ENCODE measurements around the gene BTN2A1.
A peak's percentile ranks its signal among the peaks of the same experiment; 100 is the strongest.

The BTN2A1 gene

GRCh38 chr6:26473758-26474438 lies 16.1 kb downstream of the BTN2A1 start:
- TF ChIP-seq, protein P1, sequence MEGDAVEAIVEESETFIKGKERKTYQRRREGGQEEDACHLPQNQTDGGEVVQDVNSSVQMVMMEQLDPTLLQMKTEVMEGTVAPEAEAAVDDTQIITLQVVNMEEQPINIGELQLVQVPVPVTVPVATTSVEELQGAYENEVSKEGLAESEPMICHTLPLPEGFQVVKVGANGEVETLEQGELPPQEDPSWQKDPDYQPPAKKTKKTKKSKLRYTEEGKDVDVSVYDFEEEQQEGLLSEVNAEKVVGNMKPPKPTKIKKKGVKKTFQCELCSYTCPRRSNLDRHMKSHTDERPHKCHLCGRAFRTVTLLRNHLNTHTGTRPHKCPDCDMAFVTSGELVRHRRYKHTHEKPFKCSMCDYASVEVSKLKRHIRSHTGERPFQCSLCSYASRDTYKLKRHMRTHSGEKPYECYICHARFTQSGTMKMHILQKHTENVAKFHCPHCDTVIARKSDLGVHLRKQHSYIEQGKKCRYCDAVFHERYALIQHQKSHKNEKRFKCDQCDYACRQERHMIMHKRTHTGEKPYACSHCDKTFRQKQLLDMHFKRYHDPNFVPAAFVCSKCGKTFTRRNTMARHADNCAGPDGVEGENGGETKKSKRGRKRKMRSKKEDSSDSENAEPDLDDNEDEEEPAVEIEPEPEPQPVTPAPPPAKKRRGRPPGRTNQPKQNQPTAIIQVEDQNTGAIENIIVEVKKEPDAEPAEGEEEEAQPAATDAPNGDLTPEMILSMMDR (IDR thresholded peaks at IDR 0.05; ENCODE audit: low read depth, low read length): no peak
- peak overlapping the region; percentile 49 for H3K4me3 ChIP-seq (ENCODE audit: low read depth, low read length)
- peak; percentile 99 for DNase-seq (ENCODE audit: low read depth, low spot score)
- in situ Hi-C loops (cut with HindIII; ENCODE audit: low sequenced_read_pairs): no loop called here

- in situ Hi-C loops (cut with HindIII; ENCODE audit: low sequenced_read_pairs): no loop called here
- DNase-seq (ENCODE audit: low read depth, low spot score): no peak
- H3K4me3 ChIP-seq (ENCODE audit: low read depth, low read length): peak overlapping the region; percentile 49
- TF ChIP-seq, protein P1 (IDR thresholded peaks at IDR 0.05; ENCODE audit: low read depth, low read length): no peak
Measured at GRCh38 chr6:26474439-26474881, 16.7 kb downstream of the BTN2A1 start.

- TF ChIP-seq, protein P1 (IDR thresholded peaks at IDR 0.05; ENCODE audit: low read depth, low read length): no peak
- no peak for DNase-seq (ENCODE audit: low read depth, low spot score)
- H3K4me3 ChIP-seq (ENCODE audit: low read depth, low read length): no peak overlapping the region
- in situ Hi-C loops (cut with HindIII; ENCODE audit: low sequenced_read_pairs): no loop called here
Measured at GRCh38 chr6:26475823-26476729, 18.3 kb downstream of the BTN2A1 start.

GRCh38 chr6:26476896-26477295 lies 19.1 kb downstream of the BTN2A1 start:
- no peak overlapping the region for H3K4me3 ChIP-seq (ENCODE audit: low read depth, low read length)
- in situ Hi-C loops (cut with HindIII; ENCODE audit: low sequenced_read_pairs): no loop called here
- TF ChIP-seq, protein P1 (IDR thresholded peaks at IDR 0.05; ENCODE audit: low read depth, low read length): no peak
- DNase-seq (ENCODE audit: low read depth, low spot score): no peak

DNA sequence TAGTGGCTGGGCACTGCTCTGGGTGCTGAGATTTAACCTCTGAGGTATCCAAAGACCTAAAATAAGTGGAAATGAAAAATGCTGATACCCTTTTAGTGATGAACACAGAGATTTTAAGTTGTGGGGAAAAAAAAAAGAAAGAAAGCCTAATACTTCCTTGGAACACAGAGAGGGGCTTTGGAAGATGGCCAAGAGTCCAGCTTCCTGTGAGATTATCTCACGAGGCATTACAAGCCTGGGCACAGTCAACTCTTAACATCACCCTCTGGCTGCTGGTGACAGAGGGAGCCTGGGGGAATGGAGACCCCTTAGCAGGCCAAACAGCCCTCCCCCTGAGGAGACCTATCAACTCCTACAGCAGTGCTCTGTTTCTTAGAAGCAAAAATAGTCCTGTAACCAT lies 19.7 kb downstream of the BTN2A1 start:
- TF ChIP-seq, protein P1 (IDR thresholded peaks at IDR 0.05; ENCODE audit: low read depth, low read length): no peak
- DNase-seq (ENCODE audit: low read depth, low spot score): no peak
- in situ Hi-C loops (cut with HindIII; ENCODE audit: low sequenced_read_pairs): no loop called here
- H3K4me3 ChIP-seq (ENCODE audit: low read depth, low read length): no peak overlapping the region

GRCh38 chr6:26478100-26478984 lies 20.6 kb downstream of the BTN2A1 start:
- in situ Hi-C loops (cut with HindIII; ENCODE audit: low sequenced_read_pairs): no loop called here
- DNase-seq (ENCODE audit: low read depth, low spot score): no peak
- TF ChIP-seq, protein P1 (IDR thresholded peaks at IDR 0.05; ENCODE audit: low read depth, low read length): no peak
- no peak overlapping the region for H3K4me3 ChIP-seq (ENCODE audit: low read depth, low read length)
